Neuronal stem cell (in vitro differentiated cells): ENCODE data around the gene DVL1.

Experiments
- DNase-seq: peaks from one replicate; pipeline ENCODE4 v3.0.0-alpha.2; 2013; ENCODE audit warnings: low spot score
- H2AFZ ChIP-seq: one replicate; pipeline ENCODE4 v1.6.1; 2013; ENCODE audit warnings: mild to moderate bottlenecking, low read length, inconsistent platforms
- H2AK5ac ChIP-seq: 2 replicates; pipeline ENCODE4 v1.6.1; 2013; ENCODE audit warnings: low read depth, mild to moderate bottlenecking, inconsistent platforms, low read length, moderate library complexity, mixed read lengths
- H2BK120ac ChIP-seq: 2 replicates; pipeline ENCODE4 v1.6.1; 2013; ENCODE audit warnings: low read depth, mild to moderate bottlenecking, inconsistent platforms, low read length, moderate library complexity, mixed read lengths
- H2BK12ac ChIP-seq: one replicate; pipeline ENCODE4 v1.6.1; 2013; ENCODE audit warnings: low read length, inconsistent platforms
- H2BK15ac ChIP-seq: 2 replicates; pipeline ENCODE4 v1.6.1; 2013; ENCODE audit warnings: mild to moderate bottlenecking, low read length, inconsistent platforms, mixed read lengths
- H2BK5ac ChIP-seq: one replicate; pipeline ENCODE4 v1.6.1; 2013; ENCODE audit warnings: inconsistent platforms, mild to moderate bottlenecking, low read length, moderate library complexity
- H3K14ac ChIP-seq: one replicate; pipeline ENCODE4 v1.6.1; 2013; ENCODE audit warnings: low read length, inconsistent platforms
- H3K18ac ChIP-seq: 2 replicates; pipeline ENCODE4 v1.6.1; 2013; ENCODE audit warnings: low read length, inconsistent platforms
- H3K23ac ChIP-seq: 2 replicates; pipeline ENCODE4 v1.6.1; 2013; ENCODE audit warnings: low read depth, mild to moderate bottlenecking, mixed read lengths, low read length, inconsistent platforms; ENCODE audit not compliant: poor library complexity
- H3K27ac ChIP-seq: replicated peaks from 3 replicates; pipeline ENCODE4 v1.5.1; 2013; ENCODE audit warnings: low read length, inconsistent platforms
- H3K27me3 ChIP-seq, 3 experiments: 2 replicates each; pipeline ENCODE4 v1.6.1; 2013; ENCODE audit warnings: low read length in 3 of 3, mild to moderate bottlenecking in 2 of 3, inconsistent platforms in 1 of 3, low read depth in 1 of 3, mixed read lengths in 1 of 3, moderate library complexity in 1 of 3; ENCODE audit not compliant: control insufficient read depth in 3 of 3, insufficient read depth in 3 of 3
- H3K36me3 ChIP-seq, 2 donors: replicated peaks in 1 of 2; 2 replicates each; pipeline ENCODE4 v1.6.1; 2013; ENCODE audit warnings: low read length in 2 of 2; ENCODE audit not compliant: control insufficient read depth in 2 of 2, insufficient read depth in 2 of 2
- H3K4ac ChIP-seq: 2 replicates; pipeline ENCODE4 v1.6.1; 2013; ENCODE audit warnings: inconsistent platforms, mild to moderate bottlenecking, low read length, moderate library complexity
- H3K4me1 ChIP-seq, 2 donors: 1 replicate in 1 of 2; 2 replicates in 1 of 2; pipeline ENCODE4 v1.6.1; 2013; ENCODE audit warnings: low read length in 2 of 2, low read depth in 1 of 2; ENCODE audit not compliant: control insufficient read depth in 2 of 2, insufficient read depth in 1 of 2
- H3K4me2 ChIP-seq: one replicate; pipeline ENCODE4 v1.6.1; 2013; ENCODE audit warnings: mild to moderate bottlenecking, low read length, inconsistent platforms; ENCODE audit not compliant: insufficient read depth, poor library complexity, severe bottlenecking
- H3K4me3 ChIP-seq, 2 donors: 2 replicates each; pipeline ENCODE4 v1.5.1; 2013; ENCODE audit warnings: low read length in 2 of 2, mild to moderate bottlenecking in 2 of 2, inconsistent platforms in 1 of 2, moderate library complexity in 1 of 2
- H3K79me1 ChIP-seq: one replicate; pipeline ENCODE4 v1.6.1; 2013; ENCODE audit warnings: low read depth, mild to moderate bottlenecking, inconsistent platforms, low read length, moderate library complexity
- H3K9ac ChIP-seq: one replicate; pipeline ENCODE4 v1.6.1; 2013; ENCODE audit warnings: mild to moderate bottlenecking, low read depth, low read length, inconsistent platforms; ENCODE audit not compliant: poor library complexity
- H3K9me3 ChIP-seq, 2 donors: replicated peaks in 1 of 2; 2 replicates each; pipeline versions ENCODE3 to v1.6.1; 2013; ENCODE audit warnings: low read length in 2 of 2, mild to moderate bottlenecking in 2 of 2, inconsistent platforms in 1 of 2, low read depth in 1 of 2, mixed read lengths in 1 of 2, moderate library complexity in 1 of 2; ENCODE audit not compliant: control insufficient read depth in 2 of 2, insufficient read depth in 1 of 2
- H4K8ac ChIP-seq: one replicate; pipeline ENCODE4 v1.6.1; 2013; ENCODE audit warnings: low read depth, mild to moderate bottlenecking, inconsistent platforms, low read length, moderate library complexity
- H4K91ac ChIP-seq: one replicate; pipeline ENCODE4 v1.6.1; 2013; ENCODE audit warnings: low read length, low read depth, mild to moderate bottlenecking, inconsistent platforms; ENCODE audit not compliant: poor library complexity
- WGBS, 2 donors: extraction: QIAGEN DNeasy Blood & Tissue Kit; methylation state at CpG; one replicate each; pipeline ENCODE4 v1.1.7; 2013; ENCODE audit warnings: missing lambda C conversion rate in 2 of 2, mixed read lengths in 1 of 2; ENCODE audit not compliant: insufficient read length in 2 of 2, insufficient replicate concordance in 1 of 2; ENCODE audit errors: extremely low coverage in 2 of 2; 5-methylcytosine and 5-hydroxymethylcytosine counted together

The DVL1 gene

GRCh38 chr1:1344655-1345361, 4.4 kb downstream of the DVL1 start:
- no peak for DNase-seq
- no peak overlapping the region for H4K8ac ChIP-seq
- no CpG with 5 or more reads among the region's 15 CpGs for WGBS, 2 donors

GRCh38 chr1:1343811-1344421, 5.3 kb downstream of the DVL1 start:
- Histone ChIP-seq H3K18ac (no peak overlapping the region), H3K4ac (no peak overlapping the region), H3K36me3 (peaks cover 18 to 30% of the 10 kb centered on the region in 2 donors), H3K9me3 (peaks cover 0 to 9% of the 10 kb centered on the region in 2 donors), H3K4me1 (peaks cover 13 to 15% of the 10 kb centered on the region in 2 donors), H2AFZ (no peak overlapping the region), H3K23ac (peak overlapping the region; percentile 73), H3K79me1 (peaks cover 40% of the 10 kb centered on the region), H3K27me3 (no peaks in the 10 kb centered on the region), H2BK15ac (no peak overlapping the region), H2BK12ac (peak overlapping the region; percentile 63), H3K4me2 (no peak overlapping the region), H4K91ac (no peak overlapping the region), H3K27ac (no peak overlapping the region), H2AK5ac (no peak overlapping the region), H2BK5ac (no peak overlapping the region), H4K8ac (no peak overlapping the region), H3K4me3 (no peak overlapping the region), H3K9ac (peak overlapping the region; percentile 70), H3K14ac (no peak overlapping the region), H2BK120ac (no peak overlapping the region)
- WGBS, 2 donors, result no CpG with 5 or more reads among the region's 24 CpGs
- DNase-seq, result no peak

More at GRCh38 chr1:1344655-1345361, 4.4 kb downstream of the DVL1 start:
- peaks cover 0 to 9% of the 10 kb centered on the region in 2 donors for H3K9me3 ChIP-seq
- peak overlapping the region; percentile 70 for H3K9ac ChIP-seq
- peaks cover 13 to 15% of the 10 kb centered on the region in 2 donors for H3K4me1 ChIP-seq
- no peak overlapping the region for H2BK15ac ChIP-seq
- H2BK5ac ChIP-seq, result peak overlapping the region; percentile 39
- H3K79me1 ChIP-seq, result peaks cover 40% of the 10 kb centered on the region
- no peak overlapping the region for H2BK12ac ChIP-seq
- H3K18ac ChIP-seq, result no peak overlapping the region
- no peak overlapping the region for H2BK120ac ChIP-seq
- no peak overlapping the region for H2AK5ac ChIP-seq
- no peak overlapping the region for H3K4me2 ChIP-seq
- H3K27me3 ChIP-seq, result no peaks in the 10 kb centered on the region
- H3K23ac ChIP-seq, result peak overlapping the region; percentile 73
- no peak overlapping the region for H2AFZ ChIP-seq
- H3K36me3 ChIP-seq, result peaks cover 15 to 23% of the 10 kb centered on the region in 2 donors
- no peak overlapping the region for H3K27ac ChIP-seq
- H3K4me3 ChIP-seq, result no peak overlapping the region
- no peak overlapping the region for H3K4ac ChIP-seq
- H3K14ac ChIP-seq, result no peak overlapping the region
- H4K91ac ChIP-seq, result no peak overlapping the region

DNA sequence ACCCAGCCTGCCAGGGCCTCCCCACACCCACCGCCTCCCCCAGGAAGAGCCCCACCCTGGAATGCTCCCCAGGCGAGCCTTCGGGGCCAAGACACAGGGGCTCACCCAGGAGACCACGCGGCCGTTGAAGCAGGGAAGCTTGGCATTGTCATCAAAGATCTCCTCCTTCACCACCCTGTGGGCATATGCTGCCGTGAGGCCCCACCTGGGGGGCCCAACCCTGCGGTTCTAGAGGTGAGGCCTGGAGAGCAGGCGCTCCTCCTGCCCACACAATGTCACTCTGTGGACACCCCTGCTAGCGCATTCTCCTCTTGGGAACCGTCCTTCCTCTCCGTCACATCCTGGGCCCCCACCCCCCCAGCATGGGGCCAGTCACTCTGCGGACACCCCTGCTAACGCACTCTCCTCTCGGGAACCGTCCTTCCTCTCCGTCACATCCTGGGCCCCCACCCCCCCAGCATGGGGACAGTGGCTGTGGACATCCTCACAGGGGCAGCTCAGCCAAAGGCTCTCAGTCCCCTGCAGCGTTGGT, 6.6 kb downstream of the DVL1 start:
- no peak overlapping the region for H3K9ac ChIP-seq
- H3K4me2 ChIP-seq, result no peak overlapping the region
- peaks cover 5 to 7% of the 10 kb centered on the region in 2 donors for H3K4me1 ChIP-seq

GRCh38 chr1:1342061-1342562, 7.1 kb downstream of the DVL1 start:
- Histone ChIP-seq H3K27me3 (no peaks in the 10 kb centered on the region), H3K9me3 (peaks cover 0 to 9% of the 10 kb centered on the region in 2 donors), H4K91ac (no peak overlapping the region), H2BK15ac (no peak overlapping the region), H3K27ac (no peak overlapping the region), H3K36me3 (peaks cover 25 to 44% of the 10 kb centered on the region in 2 donors), H3K9ac (no peak overlapping the region), H2BK120ac (no peak overlapping the region), H3K4me2 (no peak overlapping the region), H3K4me1 (peaks cover under 1 to 3% of the 10 kb centered on the region in 2 donors), H3K23ac (no peak overlapping the region), H2AFZ (no peak overlapping the region), H3K4ac (no peak overlapping the region), H3K14ac (no peak overlapping the region), H2BK12ac (peak overlapping the region; percentile 10), H2BK5ac (peak overlapping the region; percentile 39), H3K4me3 (no peak overlapping the region), H4K8ac (no peak overlapping the region), H3K79me1 (peaks cover 30% of the 10 kb centered on the region), H3K18ac (peak overlapping the region; percentile 71), H2AK5ac (no peak overlapping the region)
- DNase-seq, result no peak
- no CpG with 5 or more reads among the region's 28 CpGs for WGBS, 2 donors

More for the DNA sequence above, 6.6 kb downstream of the DVL1 start:
- Histone ChIP-seq H3K4ac (no peak overlapping the region), H2BK12ac (no peak overlapping the region), H3K79me1 (peaks cover 32% of the 10 kb centered on the region), H2BK120ac (no peak overlapping the region), H2BK15ac (no peak overlapping the region), H3K4me3 (no peak overlapping the region), H2AK5ac (no peak overlapping the region), H3K27ac (no peak overlapping the region), H3K9me3 (peaks cover 0 to 9% of the 10 kb centered on the region in 2 donors), H3K18ac (no peak overlapping the region), H3K27me3 (no peaks in the 10 kb centered on the region), H4K91ac (no peak overlapping the region), H3K14ac (no peak overlapping the region), H3K36me3 (peaks cover 23 to 38% of the 10 kb centered on the region in 2 donors), H3K23ac (no peak overlapping the region), H4K8ac (no peak overlapping the region), H2BK5ac (no peak overlapping the region), H2AFZ (no peak overlapping the region)
- no CpG with 5 or more reads among the region's 18 CpGs for whole genome bisulfite sequencing, 2 donors
- DNase-seq, result no peak
